HG02943 (cell line): ENCODE measurements around the gene CATSPERZ.
"Not testable (repeated sequence)": the region's sequence is repeated elsewhere in the genome, so short reads cannot be mapped to it uniquely, and the experiment has no call there.

ENCODE experiments used
- ATAC-seq: cut with Tn5 transposase; IDR thresholded peaks from one replicate; pipeline ENCODE4 v1.9.1; 2021; ENCODE audit warnings: mild to moderate bottlenecking, low read depth, moderate library complexity; ENCODE audit not compliant: unreplicated experiment

Gene CATSPERZ

DNA sequence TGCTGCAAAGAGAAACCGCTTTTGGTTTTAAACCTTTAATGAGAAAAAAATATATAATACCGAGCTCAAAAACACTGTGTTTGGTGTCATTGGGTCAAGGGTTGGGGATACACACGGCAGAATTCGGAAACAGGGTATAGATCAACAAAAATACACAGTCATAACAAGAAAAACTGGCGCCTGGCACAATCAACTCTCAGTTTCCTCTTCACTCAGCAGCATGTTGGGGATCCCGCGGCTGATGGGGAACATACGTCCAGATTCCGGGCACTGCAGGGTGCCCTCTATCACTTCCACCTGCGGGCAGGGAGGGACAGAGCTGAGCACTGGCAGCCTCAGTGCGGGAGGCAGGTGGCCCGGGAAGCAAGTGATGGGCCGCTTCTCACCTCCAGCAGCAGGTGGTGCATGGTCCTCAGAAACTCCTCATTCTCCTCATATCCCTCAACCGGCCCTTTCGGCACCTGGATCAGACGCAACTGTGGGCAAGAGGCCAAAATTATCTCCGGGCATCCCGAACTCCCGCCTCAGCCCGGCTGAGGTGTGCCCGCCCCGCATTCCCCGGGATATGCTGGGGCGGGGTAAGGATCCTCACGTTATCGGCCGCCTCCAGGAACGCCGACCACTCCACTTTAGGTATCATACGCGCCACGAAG lies 16.6 kb downstream of the CATSPERZ start:
- ATAC-seq, result no peak

DNA sequence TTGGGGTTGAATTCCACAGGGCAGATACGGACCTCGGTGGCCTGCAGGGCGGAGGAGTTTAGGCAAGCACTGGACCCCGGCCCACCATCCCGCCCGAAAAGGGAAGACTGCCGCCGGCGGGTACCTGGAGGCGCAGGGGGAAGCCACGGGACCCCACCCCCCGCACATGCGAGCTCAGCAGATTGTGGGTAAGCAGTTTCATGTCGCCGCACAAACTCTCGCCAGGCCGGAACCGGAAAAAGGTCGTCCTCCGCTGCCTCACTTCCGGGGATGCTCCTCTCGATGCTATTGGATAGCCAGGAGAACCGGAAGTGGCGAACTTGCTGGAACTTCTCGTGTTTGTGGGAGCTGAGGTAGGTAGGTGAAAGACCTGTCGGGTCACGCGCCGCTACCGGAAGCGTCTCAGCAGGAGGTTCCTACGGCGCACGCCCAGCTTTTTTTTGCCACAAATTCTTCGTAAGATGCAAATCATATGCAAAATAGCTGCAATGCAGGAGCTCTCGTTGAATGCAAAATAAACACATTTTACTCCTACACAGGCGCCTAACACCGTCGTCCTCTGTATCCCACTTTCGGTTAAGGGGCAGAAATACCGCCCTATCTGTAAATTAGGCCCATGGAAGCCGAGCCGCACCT lies 17.3 kb downstream of the CATSPERZ start, which contains the start of gene TRMT112:
Gene TRMT112, minus strand, starts transcription at position 235 of the 636 bp plus-strand sequence. Its CDS starts 33 bp downstream, at position 202.
- peak; percentile 56 for ATAC-seq

DNA sequence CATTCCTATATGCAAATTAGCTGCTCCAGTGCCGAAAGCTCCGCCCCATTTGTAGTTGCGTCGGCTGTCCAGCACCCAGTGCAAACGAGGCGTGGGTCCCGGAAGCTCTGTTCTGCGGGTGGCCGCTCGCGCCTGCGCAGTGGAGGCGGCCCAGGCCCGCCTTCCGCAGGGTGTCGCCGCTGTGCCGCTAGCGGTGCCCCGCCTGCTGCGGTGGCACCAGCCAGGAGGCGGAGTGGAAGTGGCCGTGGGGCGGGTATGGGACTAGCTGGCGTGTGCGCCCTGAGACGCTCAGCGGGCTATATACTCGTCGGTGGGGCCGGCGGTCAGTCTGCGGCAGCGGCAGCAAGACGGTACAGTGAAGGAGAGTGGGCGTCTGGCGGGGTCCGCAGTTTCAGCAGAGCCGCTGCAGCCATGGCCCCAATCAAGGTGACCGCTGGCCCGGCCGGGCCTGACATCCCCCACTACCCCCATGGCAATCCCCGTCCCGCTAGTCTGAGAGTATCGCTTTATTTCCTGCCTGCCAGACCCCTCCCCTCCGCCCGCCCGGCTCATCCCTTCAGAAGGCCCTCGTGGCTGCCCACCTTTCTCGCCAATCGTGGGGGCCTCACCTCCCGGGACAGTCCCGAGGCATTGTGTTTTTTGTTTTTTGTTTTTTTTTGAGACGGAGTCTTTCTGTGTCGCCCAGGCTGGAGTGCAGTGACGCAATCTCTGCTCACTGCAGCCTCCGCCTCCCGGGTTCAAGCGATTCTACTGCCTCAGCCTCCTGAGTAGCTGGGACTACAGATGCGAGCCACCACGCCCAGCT lies 18.0 kb downstream of the CATSPERZ start, which contains the start of gene PRDX5:
Gene PRDX5, plus strand, starts transcription at position 161 of the 805 bp plus-strand sequence. Its CDS starts 95 bp downstream, at position 256.
- ATAC-seq, result peak; percentile 60

DNA sequence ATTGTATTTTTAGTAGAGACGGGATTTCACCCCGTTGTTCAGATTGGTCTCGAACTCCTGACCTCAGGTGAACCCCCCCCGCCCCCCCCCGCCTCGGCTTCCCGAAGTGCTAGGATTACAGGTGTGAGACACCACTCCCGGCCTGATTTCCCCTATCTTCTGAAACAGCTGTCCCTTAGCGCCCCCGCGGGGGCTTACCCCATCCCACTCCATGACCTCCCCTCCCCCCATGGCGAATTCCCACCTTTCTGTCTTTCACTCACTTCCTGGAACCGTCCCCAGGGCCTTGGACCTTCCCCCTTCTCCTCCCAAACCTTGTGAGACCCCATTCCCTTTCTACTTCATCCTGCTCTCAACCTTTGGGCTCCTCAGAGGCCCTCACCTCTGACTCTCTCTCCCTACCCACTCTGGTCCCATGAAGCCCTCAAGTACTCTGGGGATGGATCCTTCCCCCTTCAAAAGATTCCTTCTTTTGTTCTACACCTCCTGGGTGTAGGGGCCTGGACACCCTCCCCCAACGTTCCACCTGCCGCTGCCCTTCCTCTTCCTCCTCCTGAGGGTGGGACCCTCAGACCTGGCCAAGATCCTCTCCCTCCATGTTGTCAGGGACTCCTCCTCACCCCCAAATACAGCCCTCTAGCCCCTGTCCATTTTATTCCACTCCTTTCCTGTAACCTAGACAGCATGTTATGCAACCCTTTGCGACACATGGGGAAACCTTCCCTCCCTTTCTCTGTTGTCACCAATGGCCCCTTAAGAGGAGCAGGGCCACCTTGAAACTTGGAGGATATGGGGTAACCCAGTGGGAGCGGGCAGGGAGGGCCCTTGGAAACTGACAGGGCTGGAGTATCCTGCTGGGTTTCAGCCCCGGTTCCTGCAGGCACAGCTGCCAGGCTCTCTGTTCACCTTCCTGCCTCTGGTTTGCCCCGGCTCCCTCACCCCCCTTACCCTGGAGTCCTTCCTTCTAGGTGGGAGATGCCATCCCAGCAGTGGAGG lies 18.9 kb downstream of the CATSPERZ start:
- no peak for ATAC-seq

DNA sequence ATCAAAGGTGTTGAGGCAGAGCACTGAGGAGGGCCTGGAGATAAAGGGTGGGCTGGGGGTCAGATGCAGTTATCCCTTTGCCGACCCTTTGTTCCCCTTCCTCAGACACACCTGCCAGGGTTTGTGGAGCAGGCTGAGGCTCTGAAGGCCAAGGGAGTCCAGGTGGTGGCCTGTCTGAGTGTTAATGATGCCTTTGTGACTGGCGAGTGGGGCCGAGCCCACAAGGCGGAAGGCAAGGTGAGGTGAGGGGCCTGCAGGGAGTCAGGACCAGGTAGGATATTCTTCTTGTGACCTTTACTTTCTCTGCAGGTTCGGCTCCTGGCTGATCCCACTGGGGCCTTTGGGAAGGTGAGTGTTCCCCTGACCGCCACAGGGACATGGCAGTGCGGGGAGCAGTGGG lies 20.4 kb downstream of the CATSPERZ start:
- no peak for ATAC-seq

DNA sequence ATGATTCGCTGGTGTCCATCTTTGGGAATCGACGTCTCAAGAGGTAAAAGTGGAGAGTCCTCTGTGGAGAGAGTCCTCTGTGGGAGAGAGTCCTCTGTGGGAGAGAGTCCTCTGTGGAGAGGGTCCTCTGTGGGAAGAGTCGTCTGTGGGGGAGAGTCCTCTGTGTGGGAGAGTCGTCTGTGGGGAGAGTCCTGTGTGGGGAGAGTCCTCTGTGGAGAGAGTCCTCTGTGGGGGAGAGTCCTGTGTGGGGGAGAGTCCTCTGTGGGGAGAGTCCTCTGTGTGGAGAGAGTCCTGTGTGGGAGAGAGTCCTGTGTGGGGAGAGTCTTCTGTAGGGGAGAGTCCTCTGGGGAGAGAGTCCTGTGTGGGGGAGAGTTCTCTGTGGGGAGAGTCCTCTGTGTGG lies 20.9 kb downstream of the CATSPERZ start:
- ATAC-seq, result no peak

DNA sequence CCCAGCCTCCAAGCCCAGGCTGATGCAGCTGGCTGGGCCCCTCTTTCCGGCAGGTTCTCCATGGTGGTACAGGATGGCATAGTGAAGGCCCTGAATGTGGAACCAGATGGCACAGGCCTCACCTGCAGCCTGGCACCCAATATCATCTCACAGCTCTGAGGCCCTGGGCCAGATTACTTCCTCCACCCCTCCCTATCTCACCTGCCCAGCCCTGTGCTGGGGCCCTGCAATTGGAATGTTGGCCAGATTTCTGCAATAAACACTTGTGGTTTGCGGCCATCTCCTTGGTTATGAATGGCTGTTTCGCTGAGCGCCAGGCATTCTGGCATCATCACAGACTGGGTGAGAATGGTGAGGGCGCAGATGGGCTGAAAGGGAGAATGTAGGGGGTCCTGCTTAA lies 21.4 kb downstream of the CATSPERZ start:
- ATAC-seq, result no peak

DNA sequence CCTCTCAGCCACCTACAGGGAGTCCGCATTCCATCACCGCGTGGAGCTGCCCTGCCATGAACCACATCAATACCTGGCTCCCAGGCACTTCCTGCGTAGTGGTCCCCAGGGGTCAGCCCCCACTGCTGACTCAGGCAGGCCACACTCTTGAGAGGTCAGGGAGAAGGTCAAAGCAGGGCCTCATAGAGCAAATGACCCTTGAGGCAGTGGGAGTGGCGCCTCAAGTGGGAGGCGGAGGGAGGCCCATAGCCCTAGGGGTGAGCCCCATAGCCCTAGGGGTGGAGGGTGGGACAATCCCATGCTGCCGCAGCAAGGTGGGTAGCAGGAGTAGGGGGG lies 22.7 kb downstream of the CATSPERZ start:
- ATAC-seq, result no peak

DNA sequence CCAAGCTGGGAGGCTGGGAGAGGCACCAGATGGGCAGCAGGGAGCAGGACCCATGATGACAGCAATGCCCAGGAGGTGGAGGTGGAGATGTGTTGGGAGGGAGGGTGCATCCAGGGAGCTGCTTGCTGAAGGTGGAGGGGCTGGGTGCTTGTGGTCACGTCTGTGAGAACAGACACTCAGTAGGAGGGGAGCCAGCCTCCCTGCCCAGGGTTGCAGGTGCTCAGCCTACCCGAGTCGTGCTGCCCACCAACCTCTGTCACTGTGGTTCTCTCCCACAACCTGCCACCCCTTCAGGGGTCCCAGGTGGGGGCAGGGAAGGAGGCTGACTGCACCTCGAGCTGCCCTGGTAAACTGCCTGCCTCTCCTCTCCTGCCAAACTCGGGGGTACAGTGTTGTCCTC lies 23.2 kb downstream of the CATSPERZ start:
- no peak for ATAC-seq

DNA sequence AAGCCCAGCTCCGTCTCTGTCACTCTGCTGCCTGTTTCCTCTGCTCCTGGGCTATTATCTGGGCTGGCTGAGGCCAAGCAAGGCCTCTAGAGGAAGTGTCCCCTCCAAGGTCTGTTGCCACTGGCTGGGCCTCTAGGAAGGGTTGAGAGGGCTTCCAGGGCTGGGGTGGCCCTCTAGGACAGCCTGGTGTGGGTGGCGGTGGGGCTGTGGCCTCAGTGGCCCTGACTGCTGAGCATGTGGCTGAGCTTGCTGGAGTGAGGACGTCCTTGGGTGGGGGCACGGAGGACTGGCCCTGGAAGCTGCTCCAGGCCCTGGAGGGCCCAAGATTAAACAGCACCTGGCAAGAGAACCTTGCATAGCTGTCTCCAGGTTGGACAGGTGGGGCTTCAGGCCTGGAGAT lies 23.8 kb downstream of the CATSPERZ start:
- not testable (repeated sequence) for ATAC-seq

DNA sequence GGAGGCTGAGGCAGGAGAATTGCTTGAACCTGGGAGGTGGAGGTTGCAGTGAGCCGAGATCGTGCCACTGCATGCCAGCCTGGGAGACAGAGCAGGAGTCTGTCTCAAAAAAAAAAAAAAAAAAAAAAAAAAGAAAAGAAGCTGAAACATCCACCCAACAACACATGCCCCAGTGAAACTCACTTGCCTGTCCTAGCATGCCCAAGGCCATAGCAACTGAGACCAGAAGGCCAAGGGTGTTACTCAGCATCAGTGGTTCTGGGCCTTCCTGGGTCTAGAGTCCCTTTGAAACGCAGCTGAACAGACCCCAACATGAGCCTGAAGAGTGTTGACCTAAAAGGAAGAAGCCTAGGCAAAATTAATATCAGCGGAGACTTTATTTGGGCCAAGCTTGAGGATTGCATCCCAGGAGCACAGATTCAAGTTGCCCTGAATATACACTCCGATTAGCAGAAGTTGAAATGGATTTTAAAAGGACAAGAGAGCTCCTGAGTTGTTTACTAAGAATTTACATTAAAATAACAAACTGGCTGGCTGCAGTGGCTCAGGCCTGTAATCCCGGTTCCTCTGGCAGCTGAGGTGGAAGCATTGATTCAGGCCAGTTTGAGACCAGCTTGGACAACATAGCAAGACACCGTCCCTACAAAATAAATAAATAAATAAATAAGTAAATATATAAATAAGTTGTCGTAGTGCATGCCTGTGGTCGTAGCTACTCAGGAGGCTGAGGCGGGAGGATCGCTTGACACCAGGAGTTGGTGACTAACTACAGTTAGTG lies 24.7 kb downstream of the CATSPERZ start:
- ATAC-seq, result no peak

DNA sequence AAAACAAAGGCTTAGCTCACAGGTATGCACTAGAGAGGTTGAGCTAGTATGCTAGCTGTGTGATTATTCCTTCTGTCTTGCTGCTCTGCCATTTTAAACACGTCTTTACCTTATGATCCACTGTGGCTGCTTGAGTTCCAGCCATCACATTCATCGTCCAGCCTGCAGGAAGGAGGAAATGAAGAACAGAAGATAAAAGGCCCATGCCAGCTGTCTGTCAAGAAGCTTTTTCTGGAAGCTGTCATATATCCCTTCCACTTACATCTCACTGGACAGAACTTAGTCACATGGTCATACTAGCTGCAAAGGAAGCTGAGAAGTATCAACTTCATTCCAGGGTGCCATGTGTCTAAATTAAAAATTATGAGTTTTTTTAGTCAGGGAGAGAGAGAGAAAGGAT lies 27.2 kb downstream of the CATSPERZ start:
- ATAC-seq, result no peak

DNA sequence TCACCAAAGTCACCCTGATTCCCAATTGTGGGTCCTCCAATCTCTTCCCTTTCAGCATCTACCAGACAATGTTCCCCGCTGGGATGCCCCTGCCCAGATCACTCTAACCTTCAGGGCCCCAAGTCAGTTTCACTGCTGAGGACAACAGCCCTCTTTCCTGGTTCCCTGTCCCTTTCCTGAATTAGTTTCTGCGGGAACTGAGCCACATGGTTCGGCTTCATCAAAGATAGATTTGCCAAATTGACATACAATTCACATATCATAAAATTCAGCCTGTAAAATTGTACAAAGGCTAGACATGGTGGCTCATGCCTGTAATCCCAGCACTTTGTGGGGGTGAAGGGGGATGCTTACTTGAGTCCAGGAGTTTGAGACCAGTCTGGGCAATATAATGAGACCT lies 27.8 kb downstream of the CATSPERZ start:
- no peak for ATAC-seq

DNA sequence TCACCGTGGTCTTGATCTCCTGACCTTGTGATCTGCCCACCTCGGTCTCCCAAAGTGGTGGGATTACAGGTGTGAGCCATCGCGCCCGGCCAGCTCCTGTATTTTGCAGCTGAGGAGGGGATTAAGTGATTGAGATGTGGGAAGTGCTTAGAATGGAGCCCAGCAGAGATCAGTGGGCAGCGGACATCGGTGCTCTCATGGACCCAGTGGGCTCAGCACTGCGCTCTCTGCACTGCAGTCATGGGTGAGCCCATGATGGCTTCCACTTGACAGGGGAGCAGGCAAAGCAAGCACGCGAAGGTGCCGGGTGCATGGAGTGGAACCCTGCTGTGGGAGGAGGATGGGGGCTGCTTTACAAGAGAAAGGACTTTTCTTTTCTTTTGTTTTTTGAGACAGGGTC lies 30.7 kb downstream of the CATSPERZ start:
- no peak for ATAC-seq

DNA sequence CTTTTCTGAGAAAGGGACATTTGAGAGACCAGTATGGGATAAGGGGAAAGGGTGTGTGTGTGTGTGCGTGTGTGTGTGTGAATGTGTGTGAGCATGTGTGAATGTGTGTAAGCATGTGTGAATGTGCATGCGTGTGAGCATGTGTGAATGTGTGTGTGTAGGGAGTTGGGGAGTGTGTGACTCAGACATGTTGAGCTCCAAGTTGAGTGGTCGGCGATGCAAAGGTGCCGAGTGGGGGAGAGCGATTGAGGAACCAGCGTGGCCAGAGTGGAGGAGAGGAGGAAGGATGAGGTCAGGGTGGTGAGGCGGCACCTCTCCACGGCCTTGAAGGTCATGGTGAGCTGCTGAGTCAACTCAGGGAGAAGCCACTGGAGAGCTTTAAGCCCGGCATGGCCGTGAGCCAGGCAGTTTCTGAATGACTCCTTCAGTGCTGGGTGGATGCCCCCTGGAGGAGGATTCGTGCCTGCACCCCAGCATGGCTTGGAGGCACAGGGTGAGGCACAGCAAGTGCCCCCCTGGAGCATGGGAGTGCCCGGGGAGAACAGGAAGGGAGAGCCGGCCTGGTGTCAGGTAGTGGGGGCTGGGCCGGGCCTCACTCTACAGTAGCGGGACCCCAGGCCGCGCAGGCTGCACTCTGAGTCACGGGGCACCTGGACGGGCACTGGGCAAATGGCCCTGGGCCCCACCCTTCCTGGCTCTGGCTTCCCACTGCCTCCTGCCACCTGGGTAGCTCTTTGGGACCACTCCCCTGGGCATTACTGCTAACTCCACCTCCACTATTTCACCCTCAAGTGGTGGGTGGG lies 31.6 kb downstream of the CATSPERZ start:
- ATAC-seq, result no peak

DNA sequence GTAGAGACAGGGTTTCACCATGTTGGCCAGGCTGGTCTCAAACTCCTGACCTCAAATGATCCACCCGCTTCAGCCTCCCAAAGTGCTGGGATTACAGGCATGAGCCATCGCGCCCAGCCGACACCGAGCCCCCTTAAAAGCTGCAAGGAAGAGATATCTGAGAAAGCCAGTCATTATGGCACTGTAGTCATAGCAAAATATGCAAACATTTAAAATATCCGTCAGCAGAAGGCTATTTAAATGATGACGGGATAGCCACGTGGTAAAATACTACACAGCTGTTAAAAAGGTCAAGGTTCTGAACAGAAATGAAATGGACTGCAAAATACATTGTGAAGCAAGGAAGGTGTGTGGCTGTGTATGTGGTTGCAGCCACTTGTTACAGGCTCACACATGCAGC lies 33.4 kb downstream of the CATSPERZ start:
- ATAC-seq, result no peak

DNA sequence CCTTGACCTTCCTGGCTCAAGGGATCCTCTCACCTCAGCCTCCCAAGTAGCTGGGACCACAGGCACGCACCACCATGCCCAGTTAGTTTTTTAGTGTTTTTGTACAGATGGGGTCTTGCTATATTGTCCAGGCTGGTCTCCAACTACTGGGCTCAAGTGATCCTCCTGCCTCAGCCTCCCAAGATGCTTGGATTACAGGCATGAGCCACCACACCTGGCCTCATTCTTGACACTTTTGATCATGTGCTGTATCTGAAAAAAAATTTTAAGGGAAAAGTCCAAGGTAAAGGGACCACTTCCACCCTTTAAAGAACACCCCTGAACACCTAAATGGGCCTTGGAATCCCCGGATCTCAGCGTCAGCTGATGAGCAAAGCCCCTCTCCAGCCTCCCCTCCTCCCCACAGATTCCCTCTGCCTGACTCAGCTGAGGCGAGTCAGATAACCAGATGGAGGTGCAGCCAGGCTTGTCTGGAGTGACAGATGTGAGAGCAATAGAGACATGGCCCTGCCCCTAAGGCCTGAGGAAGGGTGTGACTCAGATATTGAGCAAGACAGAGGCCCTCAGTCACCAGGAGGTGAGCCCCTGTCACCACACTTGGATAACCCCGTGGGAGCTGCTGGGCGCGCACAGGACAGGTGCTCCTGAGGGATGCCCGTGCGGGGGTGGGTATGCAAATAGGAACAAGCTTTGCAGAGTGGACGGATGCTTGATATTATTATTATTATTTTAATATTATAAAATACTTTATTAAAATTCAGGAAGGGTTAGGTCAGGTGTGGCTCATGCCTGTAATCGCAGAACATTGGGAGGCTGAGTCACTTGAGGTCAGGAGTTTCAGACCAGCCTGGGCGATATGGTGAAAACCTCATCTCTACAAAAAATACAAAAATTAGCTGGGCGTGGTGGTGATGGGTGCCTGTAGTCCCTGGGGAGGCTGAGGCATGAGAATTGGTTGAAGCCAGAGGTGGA lies 34.9 kb downstream of the CATSPERZ start:
- ATAC-seq, result peak; percentile 49
